Measurements from ENCODE around the gene CYP1B1. TPM values are rescaled to one million over a fixed set of nuclear protein-coding genes. Genes with fewer than 3 reads are reported as not detected.
A peak's percentile ranks its signal among the peaks of the same experiment; 100 is the strongest.

Gene CYP1B1
- polyA plus RNA-seq, 6 donors from 2014 or later = 0.20 to 2.4 (median 0.87) TPM; not detected in 2

- Mint-ChIP-seq H3K9me3 (peaks cover 0 to 4% (median 0%) of the 10 kb centered on the region in 7 donors), H3K27ac (no peak overlapping the region), H3K4me3 (no peak overlapping the region), H3K4me1 (no peaks in the 10 kb centered on the region), H3K27me3 (peaks cover 0 to 28% (median 16%) of the 10 kb centered on the region in 3 donors), H3K36me3 (peaks cover 0 to 7% of the 10 kb centered on the region in 2 donors)
- DNase-seq (no peak), ATAC-seq (ENCODE audit: low read depth in 2 of 2) (no peak)
Observed at GRCh38 chr2:38065502-38066135, 10.3 kb downstream of the CYP1B1 start.

GRCh38 chr2:38064801-38065501 is 11.0 kb downstream of the CYP1B1 start:
- peaks cover 0 to 7% of the 10 kb centered on the region in 2 donors for H3K36me3 Mint-ChIP-seq
- H3K27ac Mint-ChIP-seq = no peak overlapping the region

DNA sequence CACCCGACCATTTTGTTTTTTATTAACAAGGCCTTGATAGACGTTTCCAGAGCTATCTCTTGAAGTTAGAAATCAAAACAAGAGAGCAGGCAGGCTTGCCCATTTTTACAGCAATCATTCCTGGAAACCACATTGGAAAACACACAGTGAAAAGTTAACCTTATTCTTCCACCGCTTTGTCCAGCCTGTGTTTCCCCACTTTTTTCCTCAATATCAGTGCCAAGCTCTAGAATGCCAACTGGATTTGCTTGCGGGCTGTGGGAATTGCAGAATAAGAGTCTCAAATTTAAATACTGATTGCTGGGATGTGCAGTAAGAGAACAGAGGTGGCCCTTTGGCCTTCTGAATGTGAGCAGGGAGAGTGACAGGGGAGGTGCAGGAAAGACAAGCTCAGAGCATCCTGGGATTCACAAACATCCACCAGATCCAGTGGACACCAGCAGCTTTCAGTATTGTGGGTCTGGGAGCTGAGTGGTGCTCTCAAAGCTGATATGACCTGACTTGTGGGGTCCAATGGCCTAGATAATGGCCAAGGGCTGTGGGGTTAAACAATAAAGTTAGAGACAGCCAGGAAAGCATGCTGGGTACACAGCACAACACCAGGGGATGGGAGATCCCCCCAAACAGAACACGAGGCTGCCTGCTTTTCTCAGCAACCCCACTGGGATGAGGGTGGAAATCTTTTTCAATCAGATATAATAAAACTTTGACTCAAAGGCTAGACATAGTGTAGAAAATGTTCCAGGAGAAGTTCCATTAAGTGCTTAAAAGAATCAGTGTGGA is 15.5 kb downstream of the CYP1B1 start:
- Mint-ChIP-seq H3K27ac (no peak overlapping the region), H3K36me3 (peaks cover 0 to 7% of the 10 kb centered on the region in 2 donors), H3K27me3 (peaks cover 12 to 37% (median 15%) of the 10 kb centered on the region in 3 donors), H3K9me3 (peaks cover 0 to 4% (median 0%) of the 10 kb centered on the region in 7 donors), H3K4me3 (no peak overlapping the region), H3K4me1 (peaks cover 12 to 17% (median 14%) of the 10 kb centered on the region in 3 donors)
- DNase-seq (no peak), ATAC-seq (ENCODE audit: low read depth in 2 of 2) (no peak)

More at GRCh38 chr2:38064801-38065501, 11.0 kb downstream of the CYP1B1 start:
- peaks cover 0 to 28% (median 12%) of the 10 kb centered on the region in 3 donors for H3K27me3 Mint-ChIP-seq
- ATAC-seq (ENCODE audit: low read depth in 2 of 2) (no peak), DNase-seq (no peak)
- H3K4me1 Mint-ChIP-seq = no peaks in the 10 kb centered on the region
- no peak overlapping the region for H3K4me3 Mint-ChIP-seq
- H3K9me3 Mint-ChIP-seq = peaks cover 0 to 4% (median 0%) of the 10 kb centered on the region in 7 donors

GRCh38 chr2:38057651-38058410 is 18.1 kb downstream of the CYP1B1 start:
- DNase-seq = no peak
- Mint-ChIP-seq H3K9me3 (peaks cover 0 to 4% (median 0%) of the 10 kb centered on the region in 7 donors), H3K27ac (peak overlapping the region in 2 of 6 donors; percentile 46 to 66), H3K36me3 (peaks cover 6 to 7% of the 10 kb centered on the region in 2 donors), H3K4me1 (peaks cover 12 to 17% (median 14%) of the 10 kb centered on the region in 3 donors), H3K27me3 (peaks cover 9 to 33% (median 27%) of the 10 kb centered on the region in 3 donors), H3K4me3 (peak overlapping the region in 2 of 8 donors; percentile 22 to 37)
- no peak for ATAC-seq (ENCODE audit: low read depth in 2 of 2)

GRCh38 chr2:38056216-38056615 is 19.7 kb downstream of the CYP1B1 start:
- ATAC-seq (ENCODE audit: low read depth in 2 of 2) (no peak), DNase-seq (no peak)
- peaks cover 0 to 11% of the 10 kb centered on the region in 2 donors for H3K36me3 Mint-ChIP-seq
- H3K4me3 Mint-ChIP-seq = no peak overlapping the region
- H3K27me3 Mint-ChIP-seq = peaks cover 3 to 34% (median 29%) of the 10 kb centered on the region in 3 donors
- H3K27ac Mint-ChIP-seq = peak overlapping the region in 3 of 6 donors; percentile 35 to 67 (median 57)
- H3K9me3 Mint-ChIP-seq = no peaks in the 10 kb centered on the region
- peaks cover 12 to 17% (median 14%) of the 10 kb centered on the region in 3 donors for H3K4me1 Mint-ChIP-seq

GRCh38 chr2:38045811-38046210 is 30.1 kb downstream of the CYP1B1 start:
- Mint-ChIP-seq H3K4me1 (no peaks in the 10 kb centered on the region), H3K27me3 (peaks cover 19 to 48% (median 25%) of the 10 kb centered on the region in 3 donors), H3K9me3 (peaks cover 0 to 15% (median 2%) of the 10 kb centered on the region in 7 donors), H3K4me3 (no peak overlapping the region), H3K27ac (no peak overlapping the region), H3K36me3 (peaks cover 0 to 15% of the 10 kb centered on the region in 2 donors)
- DNase-seq (no peak), ATAC-seq (ENCODE audit: low read depth in 2 of 2) (no peak)

DNA sequence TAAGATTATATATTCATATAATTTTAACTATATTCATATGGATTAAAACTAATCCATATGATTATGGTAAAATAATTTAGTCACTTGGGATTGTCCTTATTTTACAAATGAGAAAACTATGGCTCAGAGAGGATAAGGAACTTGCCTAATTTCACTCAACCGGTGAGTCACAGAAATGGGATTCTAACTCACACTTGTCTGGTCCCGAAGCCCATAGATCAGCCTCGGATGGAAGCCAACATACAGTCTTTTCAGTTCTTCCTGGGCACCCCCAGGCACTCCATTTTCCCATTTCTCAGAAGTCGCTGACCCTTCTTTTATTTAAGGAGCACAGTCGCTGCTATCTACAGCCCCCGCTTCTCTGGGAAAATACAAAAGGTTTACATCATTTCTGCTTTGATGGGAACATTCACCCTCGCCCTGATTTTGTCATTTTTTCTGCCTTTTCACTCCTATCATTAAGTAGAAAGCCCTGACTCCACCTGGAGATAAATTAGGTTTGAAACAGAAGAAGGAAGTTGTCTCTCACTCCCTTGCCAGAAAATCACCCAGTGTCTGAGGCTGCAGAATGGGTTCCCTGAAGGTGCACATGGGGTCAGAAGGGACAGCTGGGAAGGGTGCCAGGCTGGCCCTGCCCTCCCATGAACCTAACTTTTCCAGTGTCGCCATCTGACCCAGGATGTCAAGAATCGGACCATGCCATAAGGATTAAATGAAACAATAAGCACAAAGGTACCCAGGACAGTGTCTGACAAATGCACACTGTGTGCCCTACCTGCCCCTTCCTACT is 36.6 kb downstream of the CYP1B1 start:
- Mint-ChIP-seq H3K27me3 (peaks cover 49 to 80% (median 53%) of the 10 kb centered on the region in 3 donors), H3K4me1 (peaks cover 7 to 13% (median 10%) of the 10 kb centered on the region in 3 donors), H3K9me3 (peaks cover 0 to 15% (median 2%) of the 10 kb centered on the region in 7 donors), H3K36me3 (peaks cover 0 to 9% of the 10 kb centered on the region in 2 donors), H3K4me3 (no peak overlapping the region), H3K27ac (peak overlapping the region in 1 of 6 donors; percentile 28)
- ATAC-seq (ENCODE audit: low read depth in 2 of 2) = no peak
- DNase-seq = no peak

DNA sequence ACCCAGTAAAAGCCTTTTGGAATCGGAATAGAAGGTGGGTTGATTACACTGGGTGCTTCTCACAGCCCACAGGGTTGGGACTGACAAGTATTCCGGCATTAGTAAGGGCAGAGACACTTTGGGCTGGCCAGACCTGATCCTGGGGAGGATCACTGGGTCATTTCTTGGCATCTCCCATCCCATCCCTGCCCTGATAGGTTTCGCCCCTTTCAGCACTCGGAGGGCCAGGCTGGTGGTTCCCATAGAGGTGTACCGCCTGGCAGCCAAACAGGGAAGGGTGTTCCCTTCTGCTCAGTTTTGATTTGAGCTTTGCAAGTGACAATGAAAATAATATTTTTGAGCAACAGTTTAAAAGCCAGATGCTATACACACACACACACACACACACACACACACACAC is 37.3 kb downstream of the CYP1B1 start:
- peaks cover 45 to 81% (median 53%) of the 10 kb centered on the region in 3 donors for H3K27me3 Mint-ChIP-seq

DNA sequence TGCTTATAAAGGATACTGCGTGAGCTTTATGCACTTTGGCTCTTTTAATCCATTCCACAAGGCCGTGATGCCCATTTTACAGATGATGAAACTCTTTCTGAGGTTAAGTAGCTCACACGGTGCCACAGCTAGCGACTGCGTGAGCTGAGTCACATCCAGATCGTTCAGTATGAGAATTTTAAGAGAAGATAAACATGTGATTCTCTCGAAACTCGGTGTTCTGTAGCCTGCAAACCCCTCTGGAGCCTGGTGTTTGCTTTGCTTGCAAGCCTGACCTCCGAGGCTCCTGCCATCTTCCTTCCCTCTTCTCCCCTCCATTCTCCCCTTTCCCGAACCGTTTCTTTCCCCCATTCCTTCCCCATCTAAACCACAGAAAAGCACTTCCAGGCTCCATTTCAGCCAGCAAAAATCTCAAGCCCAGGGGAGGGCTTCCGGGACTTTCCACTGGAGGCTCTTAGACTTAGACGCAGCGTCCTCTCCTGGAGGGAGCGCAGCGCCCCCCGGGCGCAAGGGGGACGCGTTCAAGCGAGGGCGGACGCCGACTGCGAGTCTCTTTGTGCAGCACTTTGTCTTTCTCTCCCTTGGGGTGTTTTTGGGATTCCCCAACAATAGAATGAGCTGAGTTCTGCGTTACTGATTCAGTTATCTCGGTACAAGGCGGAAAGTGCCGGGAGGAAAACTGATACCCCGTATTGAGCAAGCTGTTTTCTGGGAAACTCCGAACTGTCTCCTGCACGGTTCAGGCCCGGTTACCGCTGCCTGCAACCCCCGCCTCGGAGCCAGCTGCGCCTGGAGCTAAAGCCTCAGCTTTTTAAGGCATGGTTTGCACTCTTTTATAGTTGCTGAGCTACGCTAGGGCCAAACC is 38.0 kb downstream of the CYP1B1 start:
- H3K27ac Mint-ChIP-seq = no peak overlapping the region
- peaks cover 45 to 77% (median 50%) of the 10 kb centered on the region in 3 donors for H3K27me3 Mint-ChIP-seq
- peaks cover 0 to 10% (median 2%) of the 10 kb centered on the region in 7 donors for H3K9me3 Mint-ChIP-seq

More for the DNA sequence above, 37.3 kb downstream of the CYP1B1 start:
- DNase-seq (no peak), ATAC-seq (ENCODE audit: low read depth in 2 of 2) (no peak)
- Mint-ChIP-seq H3K27ac (no peak overlapping the region), H3K36me3 (peaks cover 0 to 9% of the 10 kb centered on the region in 2 donors), H3K9me3 (peaks cover 0 to 15% (median 2%) of the 10 kb centered on the region in 7 donors), H3K4me1 (peaks cover 7 to 13% (median 10%) of the 10 kb centered on the region in 3 donors), H3K4me3 (peak overlapping the region in 2 of 8 donors; percentile 54 to 56)

GRCh38 chr2:38037325-38037724 is 38.6 kb downstream of the CYP1B1 start:
- Mint-ChIP-seq H3K27me3 (peaks cover 45 to 76% (median 48%) of the 10 kb centered on the region in 3 donors), H3K4me3 (no peak overlapping the region), H3K36me3 (no peaks in the 10 kb centered on the region), H3K27ac (no peak overlapping the region), H3K9me3 (peaks cover 0 to 4% (median 2%) of the 10 kb centered on the region in 7 donors), H3K4me1 (peaks cover 7 to 13% (median 10%) of the 10 kb centered on the region in 3 donors)
- no peak for DNase-seq
- ATAC-seq (ENCODE audit: low read depth in 2 of 2) = no peak

More for the DNA sequence above, 38.0 kb downstream of the CYP1B1 start:
- DNase-seq (no peak), ATAC-seq (ENCODE audit: low read depth in 2 of 2) (peak; percentile 56 to 63)
- H3K36me3 Mint-ChIP-seq = peaks cover 0 to 4% of the 10 kb centered on the region in 2 donors
- peaks cover 7 to 13% (median 10%) of the 10 kb centered on the region in 3 donors for H3K4me1 Mint-ChIP-seq
- peak overlapping the region in 6 of 8 donors; percentile 48 to 85 (median 54) for H3K4me3 Mint-ChIP-seq

DNA sequence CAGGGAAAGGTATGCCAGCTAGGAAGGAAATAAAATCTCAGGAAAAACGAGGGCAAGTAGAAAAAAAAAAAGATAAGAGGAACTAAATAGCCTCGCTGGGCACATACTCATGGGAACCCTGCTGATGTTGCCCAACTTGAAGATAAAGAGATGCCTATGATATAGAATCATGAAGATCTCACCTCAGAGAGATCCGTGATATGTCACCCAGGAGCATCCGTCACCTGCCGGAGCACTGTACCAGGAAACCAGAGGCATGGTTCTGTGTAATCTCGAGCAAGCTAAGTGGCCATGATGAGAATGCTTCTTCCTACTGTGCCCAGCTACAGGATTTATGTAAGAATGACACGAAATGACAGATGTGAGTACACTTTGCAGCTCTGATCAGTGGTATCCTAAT is 40.0 kb downstream of the CYP1B1 start:
- no peak for DNase-seq
- H3K4me3 Mint-ChIP-seq = no peak overlapping the region
- H3K9me3 Mint-ChIP-seq = no peaks in the 10 kb centered on the region
- no peak for ATAC-seq (ENCODE audit: low read depth in 2 of 2)
- no peak overlapping the region for H3K27ac Mint-ChIP-seq
- H3K27me3 Mint-ChIP-seq = peaks cover 41 to 74% (median 45%) of the 10 kb centered on the region in 3 donors
- H3K36me3 Mint-ChIP-seq = no peaks in the 10 kb centered on the region
- H3K4me1 Mint-ChIP-seq = peaks cover 7 to 13% (median 10%) of the 10 kb centered on the region in 3 donors
